GM12878 (cell line): Measurements from ENCODE around the gene RER1. TPM values are rescaled to one million over a fixed set of nuclear protein-coding genes. Genes with fewer than 3 reads are reported as not detected.

Source experiments
- ATAC-seq: fragments of 200-7000 bp; cut with Tn5 transposase; 3 replicates; pipeline ENCODE4 v1.9.1; 2020; ENCODE audit warnings: mild to moderate bottlenecking, moderate library complexity
- BruUV-seq: library from RNA; stranded (reverse); fragments of 400-500 nt; replicated peaks from 2 replicates; lab custom pipeline; 2021; lab: Mats Ljungman, UMichigan
- CTCF ChIA-PET: fragments of 300-600 bp; sonication (Branson Sonifier 250); formaldehyde crosslinking; extraction: SDS; loops from one replicate; lab custom pipeline; 2021; ENCODE audit warnings: inconsistent platforms; lab: Yijun Ruan, JAX
- POLR2A ChIA-PET: fragments of 350-600 bp; formaldehyde crosslinking; extraction: SDS; loops from one replicate; lab custom pipeline; 2021; ENCODE audit warnings: inconsistent platforms; lab: Charles Lee
- RAD21 ChIA-PET: fragments of 300-600 bp; sonication (Branson Sonifier 250); formaldehyde crosslinking; loops from one replicate; lab custom pipeline; 2023; ENCODE audit warnings: antibody characterized with exemption; ENCODE audit not compliant: unreplicated experiment; lab: Charles Lee
- SMC1A ChIA-PET: fragments of 300-600 bp; sonication (Branson Sonifier 250); formaldehyde crosslinking; loops from one replicate; lab custom pipeline; 2023; ENCODE audit not compliant: unreplicated experiment, uncharacterized antibody; lab: Charles Lee
- DNase-seq: peaks from one replicate; pipeline ENCODE4 v3.0.0-alpha.2; 2011; ENCODE audit warnings: low read depth, low spot score
- FAIRE-seq: peaks from 3 replicates; lab custom pipeline; 2011; peaks lifted over from hg19 to GRCh38; lab: Jason Lieb, UNC
- H2AFZ ChIP-seq: 2 replicates; pipeline ENCODE4 v1.6.0; 2011; ENCODE audit warnings: low read depth, low read length, control low read depth; ENCODE audit not compliant: control insufficient read depth
- H3K27ac ChIP-seq: 2 replicates; pipeline ENCODE4 v1.5.1; 2011; ENCODE audit warnings: control low read depth; ENCODE audit not compliant: control insufficient read depth, insufficient read depth
- H3K27me3 ChIP-seq, 2 experiments: replicated peaks in 1 of 2; 2 replicates each; pipeline versions ENCODE4 v1.6.0 to v1.6.1; 2011; ENCODE audit warnings: low read length in 1 of 2; ENCODE audit not compliant: control insufficient read depth in 2 of 2, insufficient read depth in 2 of 2
- H3K36me3 ChIP-seq, 2 experiments: 2 replicates each; pipeline ENCODE4 v1.5.1; 2011; ENCODE audit warnings: low read length in 1 of 2; ENCODE audit not compliant: control insufficient read depth in 2 of 2, insufficient read depth in 2 of 2
- H3K4me1 ChIP-seq: 2 replicates; pipeline ENCODE4 v1.6.1; 2011; ENCODE audit warnings: mild to moderate bottlenecking, low read length, moderate library complexity, mixed read lengths; ENCODE audit not compliant: control insufficient read depth, insufficient read depth
- H3K4me2 ChIP-seq: 2 replicates; pipeline ENCODE4 v1.6.0; 2011; ENCODE audit warnings: control low read depth; ENCODE audit not compliant: control insufficient read depth, insufficient read depth
- H3K4me3 ChIP-seq: fragments of 200-600 bp; sonication (generic); 2 replicates; pipeline ENCODE4 v1.5.1; 2016
- H3K79me2 ChIP-seq: 2 replicates; pipeline ENCODE4 v1.6.0; 2011; ENCODE audit warnings: low read length; ENCODE audit not compliant: control insufficient read depth, insufficient read depth
- H3K9ac ChIP-seq: 2 replicates; pipeline ENCODE4 v1.8.0; 2011; ENCODE audit warnings: low read length, control low read depth, mixed read lengths; ENCODE audit not compliant: control insufficient read depth, insufficient read depth
- H3K9me3 ChIP-seq: replicated peaks from 3 replicates; pipeline ENCODE4 v1.5.1; 2011; ENCODE audit warnings: mild to moderate bottlenecking, low read length; ENCODE audit not compliant: control insufficient read depth, insufficient read depth
- H4K20me1 ChIP-seq: 2 replicates; pipeline ENCODE4 v1.6.0; 2011; ENCODE audit not compliant: control insufficient read depth, insufficient read depth
- CEBPB ChIP-seq, 2 experiments: fragments of 150-350 bp in 1 of 2; IDR thresholded peaks; 2 replicates each; pipeline ENCODE4 v1.6.1; 2012 to 2014; ENCODE audit warnings: low read depth in 2 of 2, low read length in 2 of 2, borderline replicate concordance in 1 of 2, inconsistent platforms in 1 of 2
- EZH2 ChIP-seq: IDR thresholded peaks from 2 replicates; pipeline ENCODE4 v1.6.1; 2012; ENCODE audit warnings: low read depth, mild to moderate bottlenecking, control low read depth, inconsistent platforms, low read length, borderline replicate concordance; ENCODE audit not compliant: control insufficient read depth
- FOXK2 ChIP-seq: fragments of 450-650 bp; IDR thresholded peaks from 2 replicates; pipeline ENCODE4 v1.6.1; 2017; ENCODE audit warnings: mild to moderate bottlenecking, moderate library complexity
- KAT2A ChIP-seq: conservative IDR thresholded peaks from 2 replicates; pipeline ENCODE4 v1.6.1; 2011; ENCODE audit warnings: low read depth, low read length; ENCODE audit not compliant: control insufficient read depth
- NR2C2 ChIP-seq: IDR thresholded peaks from 2 replicates; pipeline ENCODE4 v1.6.1; 2011; ENCODE audit warnings: borderline replicate concordance, low read depth; ENCODE audit not compliant: control insufficient read depth, insufficient read length
- PAX5 ChIP-seq: IDR thresholded peaks from 2 replicates; pipeline ENCODE4 v1.6.1; 2011; ENCODE audit warnings: low read depth, low read length, borderline replicate concordance
- RBBP5 ChIP-seq: fragments of 200-600 bp; sonication (generic); conservative IDR thresholded peaks from 2 replicates; pipeline ENCODE4 v1.6.1; 2016
- RCOR1 ChIP-seq: conservative IDR thresholded peaks from 2 replicates; pipeline ENCODE4 v1.6.1; 2012; ENCODE audit warnings: low read depth, low read length, improper control_type of control experiment
- ZNF384 ChIP-seq: IDR thresholded peaks from 2 replicates; pipeline ENCODE4 v1.6.1; 2012; ENCODE audit warnings: low read depth, mild to moderate bottlenecking, low read length, improper control_type of control experiment, borderline replicate concordance
- WGBS: methylation state at CpG from one replicate; pipeline ENCODE4 v1.1.6; 2016; ENCODE audit warnings: low lambda C conversion rate; ENCODE audit not compliant: insufficient replicate concordance, insufficient coverage; ENCODE audit errors: missing lambda C conversion rate; 5-methylcytosine and 5-hydroxymethylcytosine counted together
- in situ Hi-C: fragments of 300-500 bp; cut with MboI; formaldehyde crosslinking; loops from 9 replicates; pipeline ENCODE4 v1.14.3; 2018; ENCODE audit warnings: mixed read lengths
- intact Hi-C: fragments of 100-400 bp; cut with micrococcal nuclease; formaldehyde crosslinking; loops from one replicate; pipeline ENCODE4 v1.14.2; 2022; ENCODE audit not compliant: unreplicated experiment
- polyA plus RNA-seq, 11 experiments: library from polyadenylated mRNA; depleted of rRNA in 4 of 11; unstranded in 6 of 11; stranded (reverse) in 5 of 11; fragments of >200 nt; fragmentation: Nextera tagmentation in 4 of 11; fragmentation: Illumina TruSeq in 1 of 11; extraction: Ambion mirVana in 4 of 11; extraction: Trizol in 1 of 11; gene quantifications; 1 replicate in 1 of 11; 2 replicates in 10 of 11; pipeline versions ENCODE4 v1.2.1 to v1.2.3, GENCODE V29; 2011 to 2016; ENCODE audit warnings: inconsistent platforms in 2 of 11, missing spikeins in 2 of 11, low read depth in 1 of 11
- total RNA-seq, 4 experiments: library from RNA; depleted of rRNA in 3 of 4; stranded (reverse); fragments of >200 nt in 3 of 4; fragmentation: Illumina TruSeq in 1 of 4; extraction: Trizol in 1 of 4; gene quantifications; 2 replicates each; pipeline versions ENCODE4 v1.2.1 to v1.2.3, GENCODE V29; 2013 to 2021
- TF ChIP-seq, protein P1 (sequence below): fragments of 450-650 bp; IDR thresholded peaks from 2 replicates; pipeline ENCODE4 v1.6.1; 2017; ENCODE audit warnings: mild to moderate bottlenecking, low read depth, inconsistent platforms; ENCODE audit not compliant: poor library complexity, severe bottlenecking
- TF ChIP-seq, protein P2 (sequence below): IDR thresholded peaks from 2 replicates; pipeline ENCODE4 v1.6.1; 2012; ENCODE audit warnings: mild to moderate bottlenecking, low read depth, low read length
- TF ChIP-seq, protein P3 (sequence below): fragments of 450-650 bp; IDR thresholded peaks from 2 replicates; pipeline ENCODE4 v1.6.1; 2017; ENCODE audit warnings: antibody characterized with exemption, mild to moderate bottlenecking, moderate library complexity
- TF ChIP-seq, protein P4 (sequence below), 3 experiments: IDR thresholded peaks in 2 of 3; conservative IDR thresholded peaks in 1 of 3; 2 replicates each; pipeline ENCODE4 v1.5.1; 2011; ENCODE audit warnings: low read depth in 3 of 3, low read length in 3 of 3, mild to moderate bottlenecking in 3 of 3, control low read depth in 2 of 3, moderate library complexity in 2 of 3, inconsistent platforms in 1 of 3, mixed read lengths in 1 of 3; ENCODE audit not compliant: control insufficient read depth in 2 of 3, insufficient read depth in 1 of 3; ENCODE audit errors: extremely low read depth in 1 of 3

RER1 gene
- total and polyA plus RNA-seq, 10 of the 15 experiments (the other 5 are each of a cell fraction or from before 2014, with no cell fraction given): 29.2 to 274 (median 136) TPM

DNA sequence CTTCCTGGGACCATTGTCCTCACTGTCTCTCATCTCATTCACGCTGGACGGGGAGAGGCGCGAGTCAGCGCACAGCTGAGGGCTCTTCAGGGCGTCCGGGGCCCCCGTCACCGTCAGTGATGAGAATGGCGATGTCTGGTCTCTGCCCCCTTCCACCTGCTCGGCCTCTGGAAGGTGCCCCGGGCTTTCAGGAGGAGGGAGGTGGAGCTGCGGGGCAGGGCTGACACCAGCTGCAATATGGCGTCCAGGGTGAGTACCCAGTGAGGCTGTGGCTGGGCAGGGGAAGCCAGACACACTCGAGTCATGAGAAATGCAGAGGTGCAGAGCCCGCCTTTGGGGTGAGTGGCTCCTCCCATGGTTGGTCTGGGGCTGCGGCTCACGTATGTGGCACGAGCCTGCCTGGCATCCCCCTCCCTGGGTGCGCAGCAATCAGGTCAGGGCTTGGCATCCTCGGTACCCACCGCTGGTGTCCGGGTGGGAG lies 15.3 kb upstream of the RER1 start:
- Histone ChIP-seq H3K27ac (no peak overlapping the region), H3K27me3 (no peaks in the 10 kb centered on the region), H2AFZ (no peak overlapping the region), H3K9ac (no peak overlapping the region), H3K9me3 (no peaks in the 10 kb centered on the region), H4K20me1 (no peaks in the 10 kb centered on the region), H3K79me2 (no peaks in the 10 kb centered on the region), H3K36me3 (no peaks in the 10 kb centered on the region), H3K4me2 (no peak overlapping the region), H3K4me3 (no peak overlapping the region), H3K4me1 (peaks cover 10% of the 10 kb centered on the region)
- CTCF ChIA-PET: interaction anchor here (1.3 kb wide), 1 partner anchor 182 kb away, joined by 3 read pairs; the partner anchor contains the start of gene FAAP20
- POLR2A ChIA-PET: no interaction called here
- SMC1A ChIA-PET: no interaction called here
- in situ Hi-C loops (no loop called here), intact Hi-C loops (no loop called here)
- WGBS: 60% methylated on average over 23 of the region's 23 CpGs
- DNase-seq (no peak), ATAC-seq (no peak), FAIRE-seq (no peak)
- BruUV-seq: no TSS peak
- RAD21 ChIA-PET: interaction anchor here (0.7 kb wide), 1 partner anchor 181 kb away, joined by 3 read pairs; no protein-coding TSS in a partner anchor
- TF ChIP-seq, protein P1, sequence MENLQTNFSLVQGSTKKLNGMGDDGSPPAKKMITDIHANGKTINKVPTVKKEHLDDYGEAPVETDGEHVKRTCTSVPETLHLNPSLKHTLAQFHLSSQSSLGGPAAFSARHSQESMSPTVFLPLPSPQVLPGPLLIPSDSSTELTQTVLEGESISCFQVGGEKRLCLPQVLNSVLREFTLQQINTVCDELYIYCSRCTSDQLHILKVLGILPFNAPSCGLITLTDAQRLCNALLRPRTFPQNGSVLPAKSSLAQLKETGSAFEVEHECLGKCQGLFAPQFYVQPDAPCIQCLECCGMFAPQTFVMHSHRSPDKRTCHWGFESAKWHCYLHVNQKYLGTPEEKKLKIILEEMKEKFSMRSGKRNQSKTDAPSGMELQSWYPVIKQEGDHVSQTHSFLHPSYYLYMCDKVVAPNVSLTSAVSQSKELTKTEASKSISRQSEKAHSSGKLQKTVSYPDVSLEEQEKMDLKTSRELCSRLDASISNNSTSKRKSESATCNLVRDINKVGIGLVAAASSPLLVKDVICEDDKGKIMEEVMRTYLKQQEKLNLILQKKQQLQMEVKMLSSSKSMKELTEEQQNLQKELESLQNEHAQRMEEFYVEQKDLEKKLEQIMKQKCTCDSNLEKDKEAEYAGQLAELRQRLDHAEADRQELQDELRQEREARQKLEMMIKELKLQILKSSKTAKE: no peak
- TF ChIP-seq EZH2 (no peak), ZNF384 (no peak), KAT2A (no peak), CEBPB (IDR thresholded peaks at IDR 0.05; ENCODE audit: borderline replicate concordance in 1 of 2, low read depth in 2 of 2, low read length in 2 of 2) (no peak), NR2C2 (no peak), RCOR1 (no peak), RBBP5 (no peak), PAX5 (no peak), FOXK2 (no peak)
- TF ChIP-seq, protein P2, sequence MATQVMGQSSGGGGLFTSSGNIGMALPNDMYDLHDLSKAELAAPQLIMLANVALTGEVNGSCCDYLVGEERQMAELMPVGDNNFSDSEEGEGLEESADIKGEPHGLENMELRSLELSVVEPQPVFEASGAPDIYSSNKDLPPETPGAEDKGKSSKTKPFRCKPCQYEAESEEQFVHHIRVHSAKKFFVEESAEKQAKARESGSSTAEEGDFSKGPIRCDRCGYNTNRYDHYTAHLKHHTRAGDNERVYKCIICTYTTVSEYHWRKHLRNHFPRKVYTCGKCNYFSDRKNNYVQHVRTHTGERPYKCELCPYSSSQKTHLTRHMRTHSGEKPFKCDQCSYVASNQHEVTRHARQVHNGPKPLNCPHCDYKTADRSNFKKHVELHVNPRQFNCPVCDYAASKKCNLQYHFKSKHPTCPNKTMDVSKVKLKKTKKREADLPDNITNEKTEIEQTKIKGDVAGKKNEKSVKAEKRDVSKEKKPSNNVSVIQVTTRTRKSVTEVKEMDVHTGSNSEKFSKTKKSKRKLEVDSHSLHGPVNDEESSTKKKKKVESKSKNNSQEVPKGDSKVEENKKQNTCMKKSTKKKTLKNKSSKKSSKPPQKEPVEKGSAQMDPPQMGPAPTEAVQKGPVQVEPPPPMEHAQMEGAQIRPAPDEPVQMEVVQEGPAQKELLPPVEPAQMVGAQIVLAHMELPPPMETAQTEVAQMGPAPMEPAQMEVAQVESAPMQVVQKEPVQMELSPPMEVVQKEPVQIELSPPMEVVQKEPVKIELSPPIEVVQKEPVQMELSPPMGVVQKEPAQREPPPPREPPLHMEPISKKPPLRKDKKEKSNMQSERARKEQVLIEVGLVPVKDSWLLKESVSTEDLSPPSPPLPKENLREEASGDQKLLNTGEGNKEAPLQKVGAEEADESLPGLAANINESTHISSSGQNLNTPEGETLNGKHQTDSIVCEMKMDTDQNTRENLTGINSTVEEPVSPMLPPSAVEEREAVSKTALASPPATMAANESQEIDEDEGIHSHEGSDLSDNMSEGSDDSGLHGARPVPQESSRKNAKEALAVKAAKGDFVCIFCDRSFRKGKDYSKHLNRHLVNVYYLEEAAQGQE: no peak
- TF ChIP-seq, protein P3, sequence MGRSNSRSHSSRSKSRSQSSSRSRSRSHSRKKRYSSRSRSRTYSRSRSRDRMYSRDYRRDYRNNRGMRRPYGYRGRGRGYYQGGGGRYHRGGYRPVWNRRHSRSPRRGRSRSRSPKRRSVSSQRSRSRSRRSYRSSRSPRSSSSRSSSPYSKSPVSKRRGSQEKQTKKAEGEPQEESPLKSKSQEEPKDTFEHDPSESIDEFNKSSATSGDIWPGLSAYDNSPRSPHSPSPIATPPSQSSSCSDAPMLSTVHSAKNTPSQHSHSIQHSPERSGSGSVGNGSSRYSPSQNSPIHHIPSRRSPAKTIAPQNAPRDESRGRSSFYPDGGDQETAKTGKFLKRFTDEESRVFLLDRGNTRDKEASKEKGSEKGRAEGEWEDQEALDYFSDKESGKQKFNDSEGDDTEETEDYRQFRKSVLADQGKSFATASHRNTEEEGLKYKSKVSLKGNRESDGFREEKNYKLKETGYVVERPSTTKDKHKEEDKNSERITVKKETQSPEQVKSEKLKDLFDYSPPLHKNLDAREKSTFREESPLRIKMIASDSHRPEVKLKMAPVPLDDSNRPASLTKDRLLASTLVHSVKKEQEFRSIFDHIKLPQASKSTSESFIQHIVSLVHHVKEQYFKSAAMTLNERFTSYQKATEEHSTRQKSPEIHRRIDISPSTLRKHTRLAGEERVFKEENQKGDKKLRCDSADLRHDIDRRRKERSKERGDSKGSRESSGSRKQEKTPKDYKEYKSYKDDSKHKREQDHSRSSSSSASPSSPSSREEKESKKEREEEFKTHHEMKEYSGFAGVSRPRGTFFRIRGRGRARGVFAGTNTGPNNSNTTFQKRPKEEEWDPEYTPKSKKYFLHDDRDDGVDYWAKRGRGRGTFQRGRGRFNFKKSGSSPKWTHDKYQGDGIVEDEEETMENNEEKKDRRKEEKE: no peak
- TF ChIP-seq, protein P4, sequence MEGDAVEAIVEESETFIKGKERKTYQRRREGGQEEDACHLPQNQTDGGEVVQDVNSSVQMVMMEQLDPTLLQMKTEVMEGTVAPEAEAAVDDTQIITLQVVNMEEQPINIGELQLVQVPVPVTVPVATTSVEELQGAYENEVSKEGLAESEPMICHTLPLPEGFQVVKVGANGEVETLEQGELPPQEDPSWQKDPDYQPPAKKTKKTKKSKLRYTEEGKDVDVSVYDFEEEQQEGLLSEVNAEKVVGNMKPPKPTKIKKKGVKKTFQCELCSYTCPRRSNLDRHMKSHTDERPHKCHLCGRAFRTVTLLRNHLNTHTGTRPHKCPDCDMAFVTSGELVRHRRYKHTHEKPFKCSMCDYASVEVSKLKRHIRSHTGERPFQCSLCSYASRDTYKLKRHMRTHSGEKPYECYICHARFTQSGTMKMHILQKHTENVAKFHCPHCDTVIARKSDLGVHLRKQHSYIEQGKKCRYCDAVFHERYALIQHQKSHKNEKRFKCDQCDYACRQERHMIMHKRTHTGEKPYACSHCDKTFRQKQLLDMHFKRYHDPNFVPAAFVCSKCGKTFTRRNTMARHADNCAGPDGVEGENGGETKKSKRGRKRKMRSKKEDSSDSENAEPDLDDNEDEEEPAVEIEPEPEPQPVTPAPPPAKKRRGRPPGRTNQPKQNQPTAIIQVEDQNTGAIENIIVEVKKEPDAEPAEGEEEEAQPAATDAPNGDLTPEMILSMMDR (IDR thresholded peaks at IDR 0.05 in 2 of 3, conservative IDR thresholded peaks at IDR 0.05 in 1 of 3; ENCODE audit: control insufficient read depth in 2 of 3, extremely low read depth in 1 of 3, insufficient read depth in 1 of 3, low read depth in 3 of 3, low read length in 3 of 3): no peak
